HG03025 (cell line): ENCODE data around the gene ESYT3.
"Not testable (repeated sequence)": the region's sequence is repeated elsewhere in the genome, so short reads cannot be mapped to it uniquely, and the experiment has no call there.

ENCODE experiments used
- ATAC-seq: cut with Tn5 transposase; IDR thresholded peaks from one replicate; pipeline ENCODE4 v1.9.1; 2021; ENCODE audit warnings: mild to moderate bottlenecking, moderate library complexity; ENCODE audit not compliant: unreplicated experiment, low FRiP score

ESYT3 gene

GRCh38 chr3:138408751-138409570 is 25.5 kb upstream of the ESYT3 start:
- ATAC-seq: no peak

GRCh38 chr3:138412821-138413551 is 21.4 kb upstream of the ESYT3 start:
- no peak for ATAC-seq

- not testable (repeated sequence) for ATAC-seq
Measured at GRCh38 chr3:138416236-138416635, 18.2 kb upstream of the ESYT3 start.

GRCh38 chr3:138417559-138417982 is 16.8 kb upstream of the ESYT3 start:
- peak; percentile 73 for ATAC-seq

- ATAC-seq: no peak
Measured at GRCh38 chr3:138418601-138419206, 15.7 kb upstream of the ESYT3 start.

- ATAC-seq: no peak
Measured at GRCh38 chr3:138423316-138423715, 11.1 kb upstream of the ESYT3 start.

GRCh38 chr3:138424323-138424722 is 10.1 kb upstream of the ESYT3 start:
- ATAC-seq: no peak

GRCh38 chr3:138426211-138426610 is 8.2 kb upstream of the ESYT3 start:
- no peak for ATAC-seq

- ATAC-seq: not testable (repeated sequence)
Measured at GRCh38 chr3:138426754-138427153, 7.7 kb upstream of the ESYT3 start.

GRCh38 chr3:138429665-138430064 is 4.8 kb upstream of the ESYT3 start:
- ATAC-seq: no peak

GRCh38 chr3:138432576-138433240 is 1.7 kb upstream of the ESYT3 start:
- ATAC-seq: no peak

- ATAC-seq: no peak
Measured at GRCh38 chr3:138433892-138434275, 532 bp upstream of the ESYT3 start.

GRCh38 chr3:138434875-138435772 is 708 bp downstream of the ESYT3 start:
- ATAC-seq: no peak

- no peak for ATAC-seq
Measured at GRCh38 chr3:138435840-138436239, 1.4 kb downstream of the ESYT3 start.

- ATAC-seq: no peak
Measured at GRCh38 chr3:138437281-138437680, 2.9 kb downstream of the ESYT3 start.

- no peak for ATAC-seq
Measured at GRCh38 chr3:138438896-138439295, 4.5 kb downstream of the ESYT3 start.

GRCh38 chr3:138439646-138440045 is 5.2 kb downstream of the ESYT3 start:
- no peak for ATAC-seq

GRCh38 chr3:138440121-138440521 is 5.7 kb downstream of the ESYT3 start:
- ATAC-seq: no peak

GRCh38 chr3:138440596-138440995 is 6.2 kb downstream of the ESYT3 start:
- ATAC-seq: no peak

GRCh38 chr3:138441256-138441655 is 6.8 kb downstream of the ESYT3 start:
- no peak for ATAC-seq
